ENCODE data around the gene KAT2B.

- no peak for TF ChIP-seq CTCF (IDR thresholded peaks at IDR 0.05; ENCODE audit: control extremely low read depth in 1 of 3, insufficient read depth in 1 of 3, low read depth in 1 of 3, low read length in 3 of 3)
- no peak for TF ChIP-seq TCF12 (IDR thresholded peaks at IDR 0.05; ENCODE audit: low read depth, low read length)
- no peak for TF ChIP-seq RBBP5 (IDR thresholded peaks at IDR 0.05; ENCODE audit: borderline replicate concordance, low read depth, low read length)
- no peak for TF ChIP-seq EZH2 (IDR thresholded peaks at IDR 0.05; ENCODE audit: low read depth, low read length, severe bottlenecking)
- TF ChIP-seq BCL11A (IDR thresholded peaks at IDR 0.05; ENCODE audit: low read depth in 2 of 2, low read length in 2 of 2): no peak
- no peak for TF ChIP-seq CBX5 (IDR thresholded peaks at IDR 0.05; ENCODE audit: low read depth, low read length)
- no peak for TF ChIP-seq POLR2A (IDR thresholded peaks at IDR 0.05; ENCODE audit: control extremely low read depth in 1 of 2, low read depth in 2 of 2, low read length in 2 of 2)
- no peak for TF ChIP-seq KDM1A (IDR thresholded peaks at IDR 0.05; ENCODE audit: borderline replicate concordance, low read length)
- no peak for TF ChIP-seq NANOG (IDR thresholded peaks at IDR 0.05; ENCODE audit: insufficient read depth, low read depth, low read length, poor library complexity, severe bottlenecking)
- TF ChIP-seq FOSL1 (IDR thresholded peaks at IDR 0.05; ENCODE audit: insufficient read depth, low read depth, low read length): no peak
- TF ChIP-seq CEBPB (IDR thresholded peaks at IDR 0.05; ENCODE audit: low read depth, low read length): no peak
- no peak for TF ChIP-seq JUND (IDR thresholded peaks at IDR 0.05; ENCODE audit: low read length)
Measured at GRCh38 chr3:20073068-20073467, 32.8 kb downstream of the KAT2B start.
